Astrocyte (in vitro differentiated cells and primary cell): Measurements from ENCODE around the gene PIGU.

Experiments used
- EZH2 ChIP-seq: IDR thresholded peaks from 2 replicates; pipeline ENCODE4 v1.6.1; 2012; ENCODE audit warnings: mild to moderate bottlenecking, low read length, inconsistent platforms; ENCODE audit not compliant: insufficient read depth
- TF ChIP-seq, protein P1 (sequence below): IDR thresholded peaks from 2 replicates; pipeline ENCODE4 v1.5.1; 2011; ENCODE audit warnings: low read depth, mild to moderate bottlenecking, inconsistent platforms, low read length, moderate library complexity; ENCODE audit not compliant: insufficient read depth

DNA sequence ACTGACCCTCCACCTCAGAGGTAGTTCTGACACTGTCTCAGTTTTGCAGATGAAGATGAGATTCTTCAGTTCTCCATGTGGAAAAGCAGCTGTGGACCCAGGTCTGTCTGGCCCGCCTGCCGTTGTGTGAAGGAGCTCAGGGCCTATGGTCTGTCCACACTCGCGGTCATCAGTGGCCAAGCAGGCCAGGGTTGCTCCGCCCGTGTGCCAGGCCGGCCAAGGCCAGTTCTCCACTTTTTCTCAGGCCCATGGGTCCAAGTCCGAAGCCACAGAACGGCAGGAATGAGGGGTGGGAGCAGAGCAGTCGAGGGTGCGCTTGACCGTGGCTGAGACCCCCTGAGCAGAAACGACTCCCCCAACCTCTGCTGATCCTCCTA lies 127.0 kb downstream of the PIGU start:
- TF ChIP-seq, protein P1, sequence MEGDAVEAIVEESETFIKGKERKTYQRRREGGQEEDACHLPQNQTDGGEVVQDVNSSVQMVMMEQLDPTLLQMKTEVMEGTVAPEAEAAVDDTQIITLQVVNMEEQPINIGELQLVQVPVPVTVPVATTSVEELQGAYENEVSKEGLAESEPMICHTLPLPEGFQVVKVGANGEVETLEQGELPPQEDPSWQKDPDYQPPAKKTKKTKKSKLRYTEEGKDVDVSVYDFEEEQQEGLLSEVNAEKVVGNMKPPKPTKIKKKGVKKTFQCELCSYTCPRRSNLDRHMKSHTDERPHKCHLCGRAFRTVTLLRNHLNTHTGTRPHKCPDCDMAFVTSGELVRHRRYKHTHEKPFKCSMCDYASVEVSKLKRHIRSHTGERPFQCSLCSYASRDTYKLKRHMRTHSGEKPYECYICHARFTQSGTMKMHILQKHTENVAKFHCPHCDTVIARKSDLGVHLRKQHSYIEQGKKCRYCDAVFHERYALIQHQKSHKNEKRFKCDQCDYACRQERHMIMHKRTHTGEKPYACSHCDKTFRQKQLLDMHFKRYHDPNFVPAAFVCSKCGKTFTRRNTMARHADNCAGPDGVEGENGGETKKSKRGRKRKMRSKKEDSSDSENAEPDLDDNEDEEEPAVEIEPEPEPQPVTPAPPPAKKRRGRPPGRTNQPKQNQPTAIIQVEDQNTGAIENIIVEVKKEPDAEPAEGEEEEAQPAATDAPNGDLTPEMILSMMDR, result no peak
- TF ChIP-seq EZH2, result no peak
